ENCODE measurements around the gene CNNM4.
"Not testable (repeated sequence)": the region's sequence is repeated elsewhere in the genome, so short reads cannot be mapped to it uniquely, and the experiment has no call there.

The CNNM4 gene

DNA sequence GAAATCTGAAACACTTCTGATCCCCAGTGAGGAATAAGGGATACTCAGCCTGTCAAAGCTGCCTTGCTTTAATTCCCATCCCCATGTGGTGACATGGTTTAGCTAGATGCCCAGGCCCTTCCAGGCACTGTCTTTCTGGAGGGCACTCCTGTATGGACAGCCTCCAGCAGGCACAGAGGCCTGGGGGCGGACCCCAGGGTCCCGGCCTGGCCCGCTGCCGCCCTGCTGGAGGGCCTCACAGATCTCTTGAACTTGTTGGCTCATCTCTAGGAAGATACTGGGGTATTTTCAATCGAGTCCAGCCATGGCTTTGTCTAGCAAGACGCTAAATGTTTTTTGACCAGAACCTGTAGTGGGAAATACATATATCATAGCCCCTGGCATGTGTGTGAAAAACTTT is 34.4 kb downstream of the CNNM4 start:
- no peak overlapping the region for H3K9ac ChIP-seq (ENCODE audit: low read depth, low read length, poor library complexity, severe bottlenecking)
- H3K9me2 ChIP-seq (replicated peaks; ENCODE audit: low read depth, low read length): no peaks in the 10 kb centered on the region
- H3K27me3 ChIP-seq (ENCODE audit: insufficient read depth, low read length, poor library complexity, severe bottlenecking): no peaks in the 10 kb centered on the region
- H3F3A ChIP-seq (ENCODE audit: low read depth): no peaks in the 10 kb centered on the region
- H3K79me2 ChIP-seq (ENCODE audit: insufficient read depth, low read length): no peaks in the 10 kb centered on the region
- H3K4me3 ChIP-seq (ENCODE audit: low read length, poor library complexity, severe bottlenecking): no peak overlapping the region
- no peaks in the 10 kb centered on the region for H3K4me1 ChIP-seq (ENCODE audit: insufficient read depth, low read length, poor library complexity, severe bottlenecking)
- no peaks in the 10 kb centered on the region for H4K20me1 ChIP-seq (ENCODE audit: insufficient read depth, low read length, poor library complexity, severe bottlenecking)
- H3K4me2 ChIP-seq (ENCODE audit: low read depth, low read length, poor library complexity, severe bottlenecking): no peak overlapping the region
- no peaks in the 10 kb centered on the region for H3K9me3 ChIP-seq (ENCODE audit: insufficient read depth, low read depth, low read length)
- TF ChIP-seq, protein P1, sequence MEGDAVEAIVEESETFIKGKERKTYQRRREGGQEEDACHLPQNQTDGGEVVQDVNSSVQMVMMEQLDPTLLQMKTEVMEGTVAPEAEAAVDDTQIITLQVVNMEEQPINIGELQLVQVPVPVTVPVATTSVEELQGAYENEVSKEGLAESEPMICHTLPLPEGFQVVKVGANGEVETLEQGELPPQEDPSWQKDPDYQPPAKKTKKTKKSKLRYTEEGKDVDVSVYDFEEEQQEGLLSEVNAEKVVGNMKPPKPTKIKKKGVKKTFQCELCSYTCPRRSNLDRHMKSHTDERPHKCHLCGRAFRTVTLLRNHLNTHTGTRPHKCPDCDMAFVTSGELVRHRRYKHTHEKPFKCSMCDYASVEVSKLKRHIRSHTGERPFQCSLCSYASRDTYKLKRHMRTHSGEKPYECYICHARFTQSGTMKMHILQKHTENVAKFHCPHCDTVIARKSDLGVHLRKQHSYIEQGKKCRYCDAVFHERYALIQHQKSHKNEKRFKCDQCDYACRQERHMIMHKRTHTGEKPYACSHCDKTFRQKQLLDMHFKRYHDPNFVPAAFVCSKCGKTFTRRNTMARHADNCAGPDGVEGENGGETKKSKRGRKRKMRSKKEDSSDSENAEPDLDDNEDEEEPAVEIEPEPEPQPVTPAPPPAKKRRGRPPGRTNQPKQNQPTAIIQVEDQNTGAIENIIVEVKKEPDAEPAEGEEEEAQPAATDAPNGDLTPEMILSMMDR (conservative IDR thresholded peaks at IDR 0.05; ENCODE audit: low read length): no peak
- TF ChIP-seq EZH2phosphoT487 (IDR thresholded peaks at IDR 0.05; ENCODE audit: borderline replicate concordance): no peak
- H3K36me3 ChIP-seq (ENCODE audit: insufficient read depth, low read length): no peaks in the 10 kb centered on the region
- H2AFZ ChIP-seq (ENCODE audit: low read length): no peak overlapping the region

DNA sequence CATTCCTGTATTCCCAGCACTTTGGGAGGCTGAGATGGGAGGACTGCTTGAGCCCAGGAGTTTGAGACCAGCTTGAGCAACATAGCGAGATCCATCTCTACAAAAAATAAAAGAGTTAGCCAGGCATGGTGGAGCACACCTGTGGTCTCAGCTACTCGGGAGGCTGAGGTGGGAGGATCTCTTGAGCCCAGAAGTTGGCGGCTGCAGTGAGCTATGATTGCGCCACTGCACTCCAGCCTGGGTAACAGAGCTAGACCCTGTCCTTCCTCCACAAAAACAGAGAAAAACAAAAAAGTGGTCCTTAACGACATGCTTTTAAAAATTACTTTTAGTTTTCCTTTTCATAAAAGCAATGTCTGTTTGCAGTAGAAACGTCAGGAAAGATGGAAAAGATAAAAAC is 35.8 kb downstream of the CNNM4 start:
- not testable (repeated sequence) for H3K9ac ChIP-seq (ENCODE audit: low read depth, low read length, poor library complexity, severe bottlenecking); H3K27me3 ChIP-seq (ENCODE audit: insufficient read depth, low read length, poor library complexity, severe bottlenecking); H3K4me2 ChIP-seq (ENCODE audit: low read depth, low read length, poor library complexity, severe bottlenecking); H4K20me1 ChIP-seq (ENCODE audit: insufficient read depth, low read length, poor library complexity, severe bottlenecking); H3K4me1 ChIP-seq (ENCODE audit: insufficient read depth, low read length, poor library complexity, severe bottlenecking); H3K9me2 ChIP-seq (replicated peaks; ENCODE audit: low read depth, low read length); H2AFZ ChIP-seq (ENCODE audit: low read length); H3K79me2 ChIP-seq (ENCODE audit: insufficient read depth, low read length); H3F3A ChIP-seq (ENCODE audit: low read depth); H3K36me3 ChIP-seq (ENCODE audit: insufficient read depth, low read length); H3K9me3 ChIP-seq (ENCODE audit: insufficient read depth, low read depth, low read length); H3K4me3 ChIP-seq (ENCODE audit: low read length, poor library complexity, severe bottlenecking)

DNA sequence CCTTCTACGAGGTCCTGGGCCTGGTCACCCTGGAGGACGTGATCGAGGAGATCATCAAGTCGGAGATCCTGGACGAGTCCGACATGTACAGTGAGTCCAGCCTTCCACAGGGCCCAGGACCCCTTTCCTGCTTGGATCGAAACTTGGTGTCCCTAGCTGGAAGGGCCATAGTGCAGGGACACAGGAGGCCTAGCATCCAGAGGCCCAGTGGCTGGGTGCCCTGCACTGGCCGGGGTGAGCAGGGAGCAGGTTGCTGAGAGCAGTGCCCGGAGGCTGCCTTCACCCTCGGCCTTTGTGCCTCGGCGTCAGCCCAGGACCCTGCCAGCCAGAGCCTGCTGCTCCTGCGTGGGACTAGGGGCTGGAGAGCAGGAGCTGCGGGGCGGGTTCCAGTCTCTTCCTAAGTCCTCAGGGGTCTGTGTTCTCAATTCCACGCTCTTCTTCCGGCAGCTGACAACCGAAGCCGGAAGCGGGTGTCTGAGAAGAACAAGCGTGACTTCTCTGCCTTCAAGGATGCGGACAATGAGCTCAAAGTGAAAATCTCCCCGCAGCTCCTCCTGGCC is 36.4 kb downstream of the CNNM4 start:
- Histone ChIP-seq H3K9ac (ENCODE audit: low read depth, low read length, poor library complexity, severe bottlenecking) (no peak overlapping the region), H3K36me3 (ENCODE audit: insufficient read depth, low read length) (peaks cover 6% of the 10 kb centered on the region; the same call in 1 of the 2 replicates), H3K9me2 (replicated peaks; ENCODE audit: low read depth, low read length) (no peaks in the 10 kb centered on the region), H3K9me3 (ENCODE audit: insufficient read depth, low read depth, low read length) (no peaks in the 10 kb centered on the region), H3K79me2 (ENCODE audit: insufficient read depth, low read length) (no peaks in the 10 kb centered on the region), H4K20me1 (ENCODE audit: insufficient read depth, low read length, poor library complexity, severe bottlenecking) (no peaks in the 10 kb centered on the region), H2AFZ (ENCODE audit: low read length) (no peak overlapping the region), H3K4me2 (ENCODE audit: low read depth, low read length, poor library complexity, severe bottlenecking) (no peak overlapping the region), H3K4me3 (ENCODE audit: low read length, poor library complexity, severe bottlenecking) (no peak overlapping the region), H3K4me1 (ENCODE audit: insufficient read depth, low read length, poor library complexity, severe bottlenecking) (no peaks in the 10 kb centered on the region), H3F3A (ENCODE audit: low read depth) (no peaks in the 10 kb centered on the region), H3K27me3 (ENCODE audit: insufficient read depth, low read length, poor library complexity, severe bottlenecking) (no peaks in the 10 kb centered on the region)
- TF ChIP-seq, protein P1 (conservative IDR thresholded peaks at IDR 0.05; ENCODE audit: low read length): no peak
- no peak for TF ChIP-seq EZH2phosphoT487 (IDR thresholded peaks at IDR 0.05; ENCODE audit: borderline replicate concordance)

All from Loucy (cell line).